Activated CD8-positive, alpha-beta T cell treated with anti-CD3 and anti-CD28 coated beads for 36 hours (primary cell): ENCODE data around the gene XXYLT1. TPM values are rescaled to one million over a fixed set of nuclear protein-coding genes. Genes with fewer than 3 reads are reported as not detected.

Source experiments
- ATAC-seq: fragments of 200-7000 bp; cut with Tn5 transposase; one replicate; pipeline ENCODE4 v1.10.0; 2021; ENCODE audit warnings: mild to moderate bottlenecking, moderate library complexity
- CTCF ChIA-PET: fragments of 350-600 bp; sonication (Branson Sonifier 250); formaldehyde crosslinking; loops from one replicate; lab custom pipeline; 2021; ENCODE audit warnings: antibody characterized with exemption; lab: Charles Lee
- POLR2A ChIA-PET: fragments of 350-600 bp; sonication (Branson Sonifier 250); formaldehyde crosslinking; loops from one replicate; lab custom pipeline; 2021; ENCODE audit warnings: antibody characterized with exemption; lab: Charles Lee
- DNase-seq: peaks from one replicate; pipeline ENCODE4 v3.0.0-alpha.2; 2020
- H3K27ac Mint-ChIP-seq: one replicate; pipeline ENCODE4 v1.8.0; 2021; ENCODE audit warnings: mild to moderate bottlenecking, mixed read lengths
- H3K27me3 Mint-ChIP-seq: one replicate; pipeline ENCODE4 v1.8.0; 2021; ENCODE audit warnings: mixed read lengths
- H3K36me3 Mint-ChIP-seq: one replicate; pipeline ENCODE4 v1.8.0; 2021; ENCODE audit warnings: low read depth, mixed read lengths
- H3K4me1 Mint-ChIP-seq: one replicate; pipeline ENCODE4 v1.8.0; 2021; ENCODE audit warnings: low read depth, mixed read lengths
- H3K4me3 Mint-ChIP-seq: one replicate; pipeline ENCODE4 v1.8.0; 2021; ENCODE audit warnings: mild to moderate bottlenecking, moderate library complexity, mixed read lengths
- H3K9me3 Mint-ChIP-seq: one replicate; pipeline ENCODE4 v1.8.0; 2021; ENCODE audit warnings: mixed read lengths
- intact Hi-C: fragments of 100-400 bp; cut with micrococcal nuclease; formaldehyde crosslinking; loops from one replicate; pipeline ENCODE4 v1.10.0; 2022
- total RNA-seq, 2 experiments: library from RNA; stranded (reverse); gene quantifications; one replicate each; pipeline ENCODE4 v1.2.3, GENCODE V29; 2021
- TF ChIP-seq, protein P1 (sequence below): fragments of 200-600 bp; IDR thresholded peaks from one replicate; pipeline ENCODE4 v1.8.0; 2022; ENCODE audit warnings: antibody characterized with exemption, mild to moderate bottlenecking

The XXYLT1 gene
- total RNA-seq, 2 experiments from 2014 or later: 8.4 to 9.6 TPM

- H3K4me3 Mint-ChIP-seq: peak overlapping the region; percentile 3
- DNase-seq (peak; percentile 63), ATAC-seq (peak; percentile 83)
- ChIA-PET POLR2A (no interaction called here), CTCF (interaction anchor here (0.7 to 1.0 kb wide), 2 partner anchors 52 to 380 kb away, joined by 3 to 4 read pairs; no protein-coding TSS in a partner anchor)
- TF ChIP-seq, protein P1, sequence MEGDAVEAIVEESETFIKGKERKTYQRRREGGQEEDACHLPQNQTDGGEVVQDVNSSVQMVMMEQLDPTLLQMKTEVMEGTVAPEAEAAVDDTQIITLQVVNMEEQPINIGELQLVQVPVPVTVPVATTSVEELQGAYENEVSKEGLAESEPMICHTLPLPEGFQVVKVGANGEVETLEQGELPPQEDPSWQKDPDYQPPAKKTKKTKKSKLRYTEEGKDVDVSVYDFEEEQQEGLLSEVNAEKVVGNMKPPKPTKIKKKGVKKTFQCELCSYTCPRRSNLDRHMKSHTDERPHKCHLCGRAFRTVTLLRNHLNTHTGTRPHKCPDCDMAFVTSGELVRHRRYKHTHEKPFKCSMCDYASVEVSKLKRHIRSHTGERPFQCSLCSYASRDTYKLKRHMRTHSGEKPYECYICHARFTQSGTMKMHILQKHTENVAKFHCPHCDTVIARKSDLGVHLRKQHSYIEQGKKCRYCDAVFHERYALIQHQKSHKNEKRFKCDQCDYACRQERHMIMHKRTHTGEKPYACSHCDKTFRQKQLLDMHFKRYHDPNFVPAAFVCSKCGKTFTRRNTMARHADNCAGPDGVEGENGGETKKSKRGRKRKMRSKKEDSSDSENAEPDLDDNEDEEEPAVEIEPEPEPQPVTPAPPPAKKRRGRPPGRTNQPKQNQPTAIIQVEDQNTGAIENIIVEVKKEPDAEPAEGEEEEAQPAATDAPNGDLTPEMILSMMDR: no peak
- H3K9me3 Mint-ChIP-seq: peaks cover 3% of the 10 kb centered on the region
- H3K4me1 Mint-ChIP-seq: peaks cover 56% of the 10 kb centered on the region
- no peaks in the 10 kb centered on the region for H3K27me3 Mint-ChIP-seq
- intact Hi-C loops: no loop called here
- peak overlapping the region; percentile 66 for H3K27ac Mint-ChIP-seq
- peaks cover 8% of the 10 kb centered on the region for H3K36me3 Mint-ChIP-seq
Observed at GRCh38 chr3:195186041-195186709, 84.8 kb downstream of the XXYLT1 start.

DNA sequence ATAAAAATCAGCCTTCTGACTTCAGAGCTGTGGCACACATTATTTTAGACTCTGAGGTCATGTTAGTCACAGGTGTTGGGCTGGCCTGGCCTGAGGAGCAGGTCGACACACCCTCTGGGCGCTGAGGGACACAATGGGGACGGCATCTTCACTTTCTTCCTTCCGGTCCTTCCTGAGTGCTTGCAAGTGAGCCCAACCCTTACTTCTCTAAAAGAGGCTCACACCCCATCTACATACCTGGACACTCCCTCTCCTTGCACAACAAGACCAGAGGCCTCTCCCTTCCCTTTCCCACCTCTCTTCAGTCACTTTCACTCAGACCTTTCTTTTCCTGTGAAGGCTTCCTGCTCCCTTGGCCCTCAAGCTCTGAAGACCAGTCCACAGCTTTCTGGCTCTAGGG is 85.4 kb downstream of the XXYLT1 start:
- ChIA-PET CTCF (interaction anchor here (0.9 to 1.0 kb wide), 2 partner anchors 51 to 86 kb away, joined by 3 to 4 read pairs; partner anchors contain the start of gene XXYLT1), POLR2A (no interaction called here)
- Mint-ChIP-seq H3K27ac (peak overlapping the region; percentile 66), H3K9me3 (no peaks in the 10 kb centered on the region), H3K27me3 (no peaks in the 10 kb centered on the region), H3K36me3 (peaks cover 7% of the 10 kb centered on the region), H3K4me3 (no peak overlapping the region), H3K4me1 (peaks cover 56% of the 10 kb centered on the region)
- DNase-seq (no peak), ATAC-seq (no peak)
- TF ChIP-seq, protein P1: no peak
- intact Hi-C loops: no loop called here

DNA sequence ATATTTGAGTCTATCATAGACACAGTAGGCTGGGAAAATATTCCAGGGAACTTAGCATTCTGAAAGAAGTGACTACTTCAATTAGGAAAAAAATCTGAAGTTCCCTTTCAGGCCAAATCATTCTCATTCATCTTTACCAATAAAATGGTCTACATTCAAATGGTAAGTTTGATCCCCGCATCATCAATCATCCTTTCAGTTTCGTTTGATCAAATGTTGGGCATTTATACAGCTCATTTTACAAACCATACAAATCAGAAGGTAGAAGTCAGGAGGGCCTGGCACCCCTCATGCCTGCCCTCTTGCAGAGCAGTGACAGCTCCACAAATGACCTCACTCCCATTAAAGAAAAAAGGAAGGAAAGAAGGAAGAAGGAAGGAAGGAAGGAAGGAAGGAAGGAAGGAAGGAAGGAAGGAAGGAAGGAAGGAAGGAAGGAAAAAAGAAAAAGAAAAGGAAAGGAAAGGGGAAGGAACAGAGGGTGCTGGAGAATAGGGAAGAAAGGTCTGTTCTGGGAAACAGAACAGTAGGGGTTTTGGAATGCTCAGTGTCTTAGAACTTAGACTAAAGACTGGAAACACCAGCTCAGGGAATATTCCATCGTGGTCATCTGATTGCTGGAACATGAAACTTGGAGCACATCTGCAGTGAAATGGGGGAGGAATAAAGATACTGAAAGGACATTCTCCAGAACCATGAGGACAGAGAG is 86.1 kb downstream of the XXYLT1 start:
- no peak for DNase-seq
- peaks cover 56% of the 10 kb centered on the region for H3K4me1 Mint-ChIP-seq
- no peaks in the 10 kb centered on the region for H3K9me3 Mint-ChIP-seq
- H3K27me3 Mint-ChIP-seq: no peaks in the 10 kb centered on the region
- TF ChIP-seq, protein P1: no peak
- ATAC-seq: no peak
- no peak overlapping the region for H3K4me3 Mint-ChIP-seq
- ChIA-PET CTCF (interaction anchor here (0.9 kb wide), 1 partner anchor 86 kb away, joined by 4 read pairs; the partner anchor contains the start of gene XXYLT1), POLR2A (interaction anchor here (0.6 kb wide), 1 partner anchor 91 kb away, joined by 3 read pairs; no protein-coding TSS in a partner anchor)
- peak overlapping the region; percentile 35 for H3K27ac Mint-ChIP-seq
- H3K36me3 Mint-ChIP-seq: peaks cover 7% of the 10 kb centered on the region
- intact Hi-C loops: no loop called here

GRCh38 chr3:195183071-195183776 is 87.7 kb downstream of the XXYLT1 start:
- ChIA-PET CTCF (no interaction called here), POLR2A (interaction anchor here (0.9 kb wide), 1 partner anchor 11 kb away, joined by 3 read pairs; no protein-coding TSS in a partner anchor)
- H3K4me1 Mint-ChIP-seq: peaks cover 56% of the 10 kb centered on the region
- intact Hi-C loops: no loop called here
- TF ChIP-seq, protein P1: no peak
- ATAC-seq (no peak), DNase-seq (peak; percentile 30)
- no peaks in the 10 kb centered on the region for H3K9me3 Mint-ChIP-seq
- H3K36me3 Mint-ChIP-seq: peaks cover 7% of the 10 kb centered on the region
- H3K27me3 Mint-ChIP-seq: no peaks in the 10 kb centered on the region
- peak overlapping the region; percentile 35 for H3K27ac Mint-ChIP-seq
- H3K4me3 Mint-ChIP-seq: no peak overlapping the region
